GM12892 (cell line): ENCODE measurements around the gene SPNS2.

Experiments used
- DNase-seq: peaks from one replicate; pipeline ENCODE4 v3.0.0; 2011; ENCODE audit not compliant: insufficient read length
- FAIRE-seq: peaks from 2 replicates; lab custom pipeline; 2011; peaks lifted over from hg19 to GRCh38; lab: Jason Lieb, UNC
- POLR2A ChIP-seq: IDR thresholded peaks from 2 replicates; pipeline ENCODE4 v1.6.1; 2011; ENCODE audit warnings: low read depth, low read length, control low read depth
- POLR2AphosphoS5 ChIP-seq: IDR thresholded peaks from 2 replicates; pipeline ENCODE4 v1.6.1; 2011; ENCODE audit warnings: low read depth, low read length, control low read depth
- TAF1 ChIP-seq: IDR thresholded peaks from 2 replicates; pipeline ENCODE4 v1.6.1; 2011; ENCODE audit warnings: low read depth, mild to moderate bottlenecking, control low read depth, low read length, borderline replicate concordance

The SPNS2 gene

DNA sequence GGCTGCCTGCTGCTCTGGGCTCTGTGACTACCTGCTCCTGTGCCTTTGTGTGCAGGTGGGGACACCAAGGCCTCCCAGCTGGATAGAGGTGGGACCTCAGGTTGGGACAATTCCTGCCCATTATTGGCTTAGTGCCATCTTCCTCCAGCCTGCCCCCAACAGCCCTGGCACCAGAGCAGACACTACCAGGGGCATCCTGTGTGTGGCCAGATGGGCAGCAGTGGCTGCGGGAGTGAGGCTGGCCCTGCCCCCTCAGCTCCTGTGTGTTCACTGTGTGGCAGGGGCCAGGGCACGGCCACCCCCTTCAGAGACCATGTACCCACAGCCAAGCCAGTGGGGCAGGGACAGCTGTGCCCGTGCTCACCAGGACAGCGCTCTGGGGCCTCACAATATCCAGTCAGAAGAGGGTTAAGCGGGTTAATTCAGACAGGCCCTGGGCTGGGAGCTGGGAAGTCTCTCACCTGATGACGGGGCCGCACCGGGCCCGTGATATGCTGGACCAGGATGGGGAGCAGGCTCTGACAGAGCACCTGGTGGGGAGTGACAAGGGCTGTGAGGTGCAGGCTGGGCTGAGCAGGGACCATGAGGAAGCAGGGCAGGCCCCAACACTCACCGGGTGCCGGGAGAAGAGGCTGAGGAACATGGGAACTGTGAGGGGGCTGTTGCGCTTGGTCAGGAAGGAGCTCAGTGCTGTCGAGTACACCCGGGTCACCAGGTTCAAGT lies 43.5 kb downstream of the SPNS2 start:
- TF ChIP-seq POLR2A (no peak), TAF1 (no peak)
- FAIRE-seq: no peak

DNA sequence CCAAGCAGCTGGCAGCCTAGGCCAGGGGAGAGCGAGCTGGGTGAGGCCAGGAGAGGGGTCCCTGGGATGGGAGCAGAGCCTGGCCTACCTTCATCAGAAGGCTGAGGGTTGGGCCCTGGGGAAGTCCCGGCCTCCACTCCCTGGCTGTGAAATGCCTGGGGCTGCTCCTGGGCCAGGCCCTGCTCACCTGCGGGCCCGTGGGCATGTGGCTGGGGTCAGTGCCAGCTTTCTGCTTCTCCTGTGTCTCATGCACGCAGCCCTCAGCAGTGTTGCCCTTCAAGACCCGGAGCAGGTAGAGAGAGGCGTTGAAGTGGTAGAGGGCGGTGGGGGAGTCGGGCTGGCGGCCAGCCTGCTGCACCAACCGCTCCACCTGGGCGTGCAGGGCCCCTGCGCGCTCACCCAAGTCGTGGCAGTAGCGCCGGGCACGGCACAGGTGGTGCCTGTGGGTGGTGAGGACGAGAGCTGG lies 44.1 kb downstream of the SPNS2 start:
- DNase-seq (no peak), FAIRE-seq (no peak)
- TF ChIP-seq POLR2AphosphoS5: no peak
- TF ChIP-seq POLR2A: no peak
- no peak for TF ChIP-seq TAF1

More for the DNA sequence above, 43.5 kb downstream of the SPNS2 start:
- DNase-seq: no peak

DNA sequence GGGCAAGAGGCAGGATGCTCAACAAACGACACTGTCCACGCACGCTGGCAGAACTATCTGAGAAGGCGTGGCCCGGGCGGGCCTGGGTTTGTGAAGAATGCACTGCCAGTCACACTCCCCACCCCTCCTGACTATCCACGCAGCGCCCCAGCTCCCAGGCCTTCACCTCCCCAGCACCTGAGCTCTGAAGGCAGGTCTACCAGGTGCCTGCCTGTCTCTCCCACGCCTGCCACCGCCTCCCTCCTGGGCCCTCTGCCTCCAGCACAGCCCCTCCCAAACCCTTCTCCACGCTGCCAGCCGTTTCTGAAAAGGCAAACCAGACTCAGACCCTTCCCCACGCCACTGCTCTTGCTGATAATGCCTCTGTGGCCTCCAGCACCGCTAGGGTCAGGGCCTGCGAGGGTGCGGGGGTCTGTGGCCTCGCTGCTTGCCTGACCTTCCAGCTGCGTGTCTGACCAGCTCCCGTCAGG lies 44.9 kb downstream of the SPNS2 start:
- DNase-seq (no peak), FAIRE-seq (no peak)
- TF ChIP-seq TAF1 (no peak), POLR2A (no peak), POLR2AphosphoS5 (no peak)

DNA sequence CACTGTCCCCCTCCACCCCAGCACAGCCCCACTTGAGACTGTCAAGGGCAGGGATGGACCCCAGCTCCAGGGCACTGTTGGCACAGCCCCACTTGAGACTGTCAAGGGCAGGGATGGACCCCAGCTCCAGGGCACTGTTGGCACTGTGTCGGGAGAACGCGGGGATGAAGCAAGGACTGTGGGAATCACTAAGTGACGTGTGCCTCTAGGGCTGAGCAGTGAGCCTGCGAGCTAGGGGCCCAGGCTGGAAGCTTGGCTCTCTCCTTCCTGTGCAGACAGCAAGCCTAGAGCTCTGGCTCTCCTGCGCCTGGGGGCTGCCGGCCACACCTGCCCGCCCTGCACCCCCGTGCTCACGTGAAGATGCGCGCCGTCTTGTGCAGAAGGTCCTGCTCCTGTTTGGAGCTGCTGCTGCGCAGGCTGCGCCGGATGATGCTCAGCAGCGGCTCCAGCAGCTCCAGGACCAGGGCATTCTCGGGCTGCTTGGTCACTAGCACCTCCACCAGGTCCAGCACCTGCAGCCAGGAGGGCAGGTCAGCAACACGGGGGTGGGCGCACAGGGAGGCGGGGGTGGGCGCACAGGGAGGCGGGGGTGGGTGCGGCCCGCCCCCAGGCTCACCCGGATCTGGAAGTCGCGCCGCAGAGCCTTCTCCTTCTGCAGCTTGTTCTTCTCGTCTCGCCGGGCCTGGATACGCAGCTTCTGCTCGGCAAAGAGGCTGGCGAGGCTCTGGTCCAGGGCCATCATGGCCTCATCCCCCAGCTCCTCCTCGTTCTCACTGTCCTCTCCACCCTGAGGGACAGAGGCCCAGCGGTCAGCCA lies 45.7 kb downstream of the SPNS2 start:
- DNase-seq (no peak), FAIRE-seq (no peak)
- TF ChIP-seq TAF1 (no peak), POLR2AphosphoS5 (0 out of 2 replicates have a peak, but pooled peaks have one; percentile 17)

DNA sequence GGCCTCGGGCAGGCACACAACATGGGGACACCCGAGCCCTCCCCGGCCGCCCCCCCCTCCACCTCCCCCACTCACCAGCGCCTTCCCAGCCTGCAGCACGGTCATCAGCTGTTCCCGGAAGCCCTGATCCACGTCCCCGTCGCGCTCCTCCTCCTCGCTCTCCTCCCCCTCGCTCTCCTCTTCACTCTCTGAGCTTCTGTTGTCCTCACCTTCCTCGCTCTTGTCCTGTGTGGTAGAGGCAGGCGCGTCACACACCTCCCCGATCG lies 46.2 kb downstream of the SPNS2 start:
- DNase-seq: no peak
- TF ChIP-seq TAF1 (no peak), POLR2A (no peak), POLR2AphosphoS5 (no peak)

DNA sequence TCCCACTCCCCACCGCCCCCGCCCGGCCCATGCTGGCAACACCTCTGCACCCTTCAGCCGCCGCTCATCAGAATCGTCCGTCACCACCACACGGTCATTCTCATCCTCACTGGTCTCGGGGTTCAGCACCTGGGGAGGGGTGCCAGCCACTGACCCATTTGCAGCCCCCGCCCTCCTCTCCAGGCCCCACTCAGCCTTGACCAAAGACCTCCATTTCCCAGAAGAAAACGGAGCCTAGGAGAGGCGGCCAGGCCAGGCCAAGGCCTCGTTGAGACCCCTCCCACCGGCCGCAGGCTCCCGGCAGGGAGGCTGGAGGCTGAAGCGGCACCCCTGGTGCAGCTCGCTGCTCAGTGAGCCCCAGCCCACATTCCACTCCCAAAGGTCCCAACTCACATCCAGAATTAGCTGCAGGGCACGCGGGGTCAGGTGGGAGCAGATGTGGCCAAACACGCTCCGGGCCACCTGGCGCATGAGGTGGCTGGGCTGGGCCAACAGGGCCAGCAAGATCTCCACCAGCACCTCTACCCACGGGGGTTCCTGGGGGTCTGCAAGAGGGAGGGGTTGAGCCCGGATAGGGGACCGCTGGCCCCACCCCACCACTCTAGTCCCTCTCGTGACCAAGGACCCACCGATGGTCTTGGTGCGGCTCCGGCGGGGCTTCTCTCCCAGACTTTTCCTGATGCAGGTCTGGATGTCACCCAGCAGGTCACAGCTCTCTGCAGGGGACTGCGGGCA lies 46.7 kb downstream of the SPNS2 start:
- DNase-seq (no peak), FAIRE-seq (no peak)
- TF ChIP-seq POLR2AphosphoS5 (no peak), TAF1 (no peak), POLR2A (no peak)

More for the DNA sequence above, 46.2 kb downstream of the SPNS2 start:
- no peak for FAIRE-seq

DNA sequence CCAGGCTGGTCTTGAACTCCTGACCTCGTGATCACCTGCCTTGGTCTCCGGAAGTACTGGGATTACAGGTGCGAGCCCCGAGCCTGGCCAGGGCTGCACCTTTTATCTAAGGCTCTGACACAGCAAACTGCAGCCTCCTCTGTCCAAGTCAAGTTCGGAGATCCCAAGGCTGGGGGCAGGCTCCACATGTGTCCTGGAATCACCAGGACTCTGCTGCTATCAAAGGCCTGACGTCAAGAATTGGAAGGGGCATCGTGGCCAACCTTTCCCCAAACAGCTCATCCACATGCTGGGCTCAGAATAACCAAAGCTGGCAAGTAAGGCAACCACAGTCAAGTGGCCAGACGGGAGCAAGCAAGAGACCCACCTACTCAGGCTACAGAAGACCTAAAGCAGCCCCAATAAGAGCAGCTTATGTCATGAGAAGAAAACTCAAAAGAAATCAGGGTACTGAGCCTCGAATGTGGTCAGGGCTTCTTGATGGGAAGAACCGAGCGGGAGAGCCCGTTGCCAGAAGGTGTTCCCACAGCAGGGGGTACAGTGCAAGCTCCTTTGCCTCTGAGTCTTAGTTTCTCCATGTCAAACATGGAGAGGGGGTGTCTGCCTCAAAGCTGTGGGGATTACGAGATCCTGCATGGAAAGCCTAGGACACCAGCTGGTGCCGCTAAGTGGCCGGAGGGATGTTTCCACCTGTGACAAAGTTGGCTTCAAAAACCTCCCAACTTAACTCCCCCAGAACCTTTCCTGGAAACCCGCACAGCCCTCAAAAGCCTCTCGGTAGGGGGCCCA lies 48.6 kb downstream of the SPNS2 start:
- DNase-seq (no peak), FAIRE-seq (no peak)
- TF ChIP-seq POLR2AphosphoS5 (no peak), TAF1 (no peak), POLR2A (no peak)

DNA sequence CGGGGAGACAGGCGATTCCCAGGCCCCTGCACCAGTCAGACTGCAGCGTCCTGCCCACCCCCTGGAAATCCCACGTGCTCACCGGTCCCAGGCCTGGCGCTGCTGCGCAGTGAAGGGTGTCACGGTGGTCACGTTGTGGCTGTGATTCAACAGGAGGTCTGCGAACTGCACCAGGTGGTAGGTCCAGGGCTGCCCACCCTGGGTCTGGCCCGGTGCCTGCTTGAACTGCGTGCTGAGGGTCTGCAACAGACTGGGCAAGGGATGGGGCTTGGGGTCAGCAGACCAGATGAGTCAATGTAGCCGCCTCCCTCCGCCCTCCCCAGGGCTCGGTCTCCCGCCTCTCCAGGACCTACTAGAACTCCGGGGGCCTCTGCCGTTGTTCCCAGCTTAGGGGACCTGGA lies 49.4 kb downstream of the SPNS2 start:
- FAIRE-seq: no peak
- no peak for DNase-seq
- TF ChIP-seq TAF1 (no peak), POLR2AphosphoS5 (no peak), POLR2A (no peak)

DNA sequence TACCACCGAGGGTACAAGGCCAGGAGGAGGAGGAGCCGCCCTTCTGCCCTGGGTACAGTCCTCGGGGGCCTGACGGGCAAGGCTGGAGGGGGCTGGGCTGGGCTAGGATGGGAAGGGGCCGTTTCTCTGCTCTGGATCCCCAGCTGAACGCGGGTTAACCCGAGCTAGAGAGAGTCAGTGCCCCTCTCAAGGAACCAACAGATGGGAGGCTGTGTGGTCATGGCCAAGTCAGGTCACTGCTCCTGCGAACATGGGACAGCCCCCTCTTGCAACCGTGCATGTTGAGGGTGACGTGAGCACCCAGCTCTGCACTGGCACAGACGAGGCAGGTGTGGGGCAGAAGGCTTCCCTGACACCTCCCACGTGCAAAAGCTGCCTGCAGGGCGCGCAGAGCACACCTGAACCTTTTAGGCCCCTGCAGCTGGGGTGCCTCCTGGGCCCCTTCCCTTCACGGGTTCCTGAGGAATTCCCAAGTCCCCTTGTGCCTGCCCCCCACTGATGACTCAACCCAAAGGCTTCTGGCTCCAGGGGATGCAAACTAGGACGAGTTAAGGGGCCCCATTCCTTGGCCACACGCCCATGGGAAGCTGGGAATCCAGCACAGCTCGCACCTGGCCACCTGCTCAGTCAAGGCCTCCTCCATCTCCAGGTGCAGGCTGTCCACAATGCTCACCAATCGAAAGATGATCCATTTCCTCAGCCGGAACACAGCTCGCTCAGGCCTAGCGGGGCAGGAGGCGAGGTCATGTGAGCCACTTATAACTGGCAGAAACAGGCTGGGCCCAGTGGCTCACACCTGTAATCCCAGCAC lies 50.2 kb downstream of the SPNS2 start:
- no peak for TF ChIP-seq TAF1
- TF ChIP-seq POLR2AphosphoS5: no peak
- no peak for TF ChIP-seq POLR2A
- FAIRE-seq: no peak

More for the DNA sequence above, 50.2 kb downstream of the SPNS2 start:
- no peak for DNase-seq
